ENCODE data around the gene LPAR4.
"Not testable (repeated sequence)": the region's sequence is repeated elsewhere in the genome, so short reads cannot be mapped to it uniquely, and the experiment has no call there.

The LPAR4 gene

DNA sequence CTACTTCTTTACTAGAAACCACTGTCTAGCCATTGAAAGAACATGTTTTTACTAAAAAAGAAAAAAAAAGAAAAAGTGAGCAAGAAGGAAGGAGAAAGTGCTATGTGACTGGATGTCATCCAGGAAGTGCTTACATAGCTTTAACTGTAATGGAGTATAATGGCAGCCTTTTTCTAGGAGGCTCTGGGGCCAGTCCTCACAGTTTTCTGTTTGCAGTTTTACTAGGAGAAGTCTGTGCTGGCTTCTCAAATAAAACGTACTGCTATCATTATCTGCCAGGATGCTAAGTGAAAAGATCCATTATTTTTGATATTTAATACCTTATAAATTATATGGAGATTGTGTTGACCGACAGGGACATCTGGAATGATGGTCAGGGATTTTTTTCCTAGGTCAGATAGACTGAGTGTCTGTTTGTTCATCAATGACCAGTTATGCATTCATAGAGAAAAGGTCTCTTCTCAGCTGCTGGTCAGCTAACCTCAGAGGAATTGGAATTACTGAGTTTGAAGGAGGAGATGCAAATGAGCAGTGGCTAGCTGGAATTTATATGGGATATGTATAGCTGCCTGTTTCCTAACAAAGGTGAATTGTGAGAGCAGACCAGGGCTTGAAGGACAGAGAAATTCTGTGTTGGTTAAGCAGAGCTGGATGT lies 21.7 kb downstream of the LPAR4 start:
- CTCF ChIA-PET = interaction anchor here (1.0 to 1.6 kb wide), 3 partner anchors 17 to 119 kb away, joined by 3 to 4 read pairs (median 4); no protein-coding TSS in a partner anchor
- POLR2A ChIA-PET = no interaction called here
- TF ChIP-seq, protein P1, sequence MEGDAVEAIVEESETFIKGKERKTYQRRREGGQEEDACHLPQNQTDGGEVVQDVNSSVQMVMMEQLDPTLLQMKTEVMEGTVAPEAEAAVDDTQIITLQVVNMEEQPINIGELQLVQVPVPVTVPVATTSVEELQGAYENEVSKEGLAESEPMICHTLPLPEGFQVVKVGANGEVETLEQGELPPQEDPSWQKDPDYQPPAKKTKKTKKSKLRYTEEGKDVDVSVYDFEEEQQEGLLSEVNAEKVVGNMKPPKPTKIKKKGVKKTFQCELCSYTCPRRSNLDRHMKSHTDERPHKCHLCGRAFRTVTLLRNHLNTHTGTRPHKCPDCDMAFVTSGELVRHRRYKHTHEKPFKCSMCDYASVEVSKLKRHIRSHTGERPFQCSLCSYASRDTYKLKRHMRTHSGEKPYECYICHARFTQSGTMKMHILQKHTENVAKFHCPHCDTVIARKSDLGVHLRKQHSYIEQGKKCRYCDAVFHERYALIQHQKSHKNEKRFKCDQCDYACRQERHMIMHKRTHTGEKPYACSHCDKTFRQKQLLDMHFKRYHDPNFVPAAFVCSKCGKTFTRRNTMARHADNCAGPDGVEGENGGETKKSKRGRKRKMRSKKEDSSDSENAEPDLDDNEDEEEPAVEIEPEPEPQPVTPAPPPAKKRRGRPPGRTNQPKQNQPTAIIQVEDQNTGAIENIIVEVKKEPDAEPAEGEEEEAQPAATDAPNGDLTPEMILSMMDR (IDR thresholded peaks at IDR 0.05; ENCODE audit: control extremely low read depth, extremely low read depth, low read depth, missing control alignments) = no peak
- no peak for DNase-seq (ENCODE audit: extremely low spot score)

DNA sequence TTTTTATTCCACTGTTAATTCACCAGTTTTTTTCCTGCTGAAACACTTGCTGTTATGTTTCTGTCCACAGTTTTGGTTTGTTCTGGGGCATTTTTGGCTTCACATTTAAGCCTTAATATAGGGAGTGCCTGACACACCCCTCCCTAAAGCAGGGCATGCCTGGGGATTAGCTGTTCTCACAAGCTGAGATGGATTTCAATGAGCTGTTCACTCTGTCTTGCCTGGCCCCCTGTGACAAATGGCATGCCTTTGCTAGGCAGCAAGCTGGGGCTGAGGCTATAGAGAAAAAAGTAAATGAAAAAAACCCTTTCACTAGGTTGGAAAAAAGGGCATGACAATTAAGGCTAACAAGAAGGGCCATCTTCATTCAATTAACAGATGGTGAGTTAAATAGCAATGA lies 22.4 kb downstream of the LPAR4 start:
- TF ChIP-seq, protein P1 (IDR thresholded peaks at IDR 0.05; ENCODE audit: control extremely low read depth, extremely low read depth, low read depth, missing control alignments) = no peak
- DNase-seq (ENCODE audit: extremely low spot score) = no peak
- CTCF ChIA-PET = interaction anchor here (1.0 to 1.6 kb wide), 3 partner anchors 17 to 118 kb away, joined by 3 to 4 read pairs (median 4); no protein-coding TSS in a partner anchor
- POLR2A ChIA-PET = no interaction called here

- ChIA-PET CTCF (no interaction called here), POLR2A (no interaction called here)
- TF ChIP-seq, protein P1 (IDR thresholded peaks at IDR 0.05; ENCODE audit: control extremely low read depth, extremely low read depth, low read depth, missing control alignments) = no peak
Observed at GRCh38 chrX:78796916-78797315, 49.4 kb downstream of the LPAR4 start.

DNA sequence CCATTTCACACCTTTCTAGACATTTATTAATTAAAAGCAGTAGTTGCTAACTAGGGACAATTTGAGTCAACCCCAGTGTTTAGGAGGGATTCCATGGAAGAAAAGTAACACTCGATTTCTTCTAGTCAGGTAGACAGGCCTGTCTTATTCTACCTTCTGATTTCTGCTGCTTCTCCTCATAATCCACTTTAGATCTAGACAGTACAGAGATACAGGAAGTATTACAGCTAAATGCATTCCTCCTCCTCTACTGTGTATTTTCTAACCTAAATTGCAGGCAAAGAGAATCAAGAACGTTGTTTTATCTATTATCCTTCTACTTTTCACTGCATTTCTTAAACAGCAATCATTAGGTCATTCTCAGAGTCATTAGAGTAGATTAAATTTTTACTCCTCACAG lies 52.6 kb downstream of the LPAR4 start:
- TF ChIP-seq, protein P1 (IDR thresholded peaks at IDR 0.05; ENCODE audit: control extremely low read depth, extremely low read depth, low read depth, missing control alignments) = no peak
- no peak for DNase-seq (ENCODE audit: extremely low spot score)
- ChIA-PET CTCF (no interaction called here), POLR2A (no interaction called here)

More at GRCh38 chrX:78796916-78797315, 49.4 kb downstream of the LPAR4 start:
- no peak for DNase-seq (ENCODE audit: extremely low spot score)

DNA sequence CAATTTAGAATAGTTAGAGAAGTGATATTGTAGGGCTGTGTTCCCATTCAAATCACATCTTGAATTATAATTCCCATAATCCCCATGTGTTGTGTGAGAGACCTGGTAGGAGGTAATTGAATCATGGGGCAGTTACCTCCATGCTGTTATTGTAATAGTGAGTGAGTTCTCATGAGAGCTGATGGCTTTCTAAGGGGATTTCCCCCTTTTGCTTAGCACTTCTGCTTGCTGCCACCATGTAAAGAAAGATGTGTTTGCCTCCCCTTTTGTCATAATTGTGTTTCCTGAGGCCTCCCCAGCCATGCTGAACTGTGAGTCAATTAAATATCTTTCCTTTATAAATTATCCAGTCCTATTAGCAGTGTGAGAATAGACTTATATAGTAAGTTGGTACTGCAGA lies 53.2 kb downstream of the LPAR4 start:
- DNase-seq (ENCODE audit: extremely low spot score) = no peak
- TF ChIP-seq, protein P1 (IDR thresholded peaks at IDR 0.05; ENCODE audit: control extremely low read depth, extremely low read depth, low read depth, missing control alignments) = no peak
- POLR2A ChIA-PET = no interaction called here
- CTCF ChIA-PET = no interaction called here

- TF ChIP-seq, protein P1 (IDR thresholded peaks at IDR 0.05; ENCODE audit: control extremely low read depth, extremely low read depth, low read depth, missing control alignments) = no peak
- CTCF ChIA-PET = no interaction called here
- POLR2A ChIA-PET = no interaction called here
- DNase-seq (ENCODE audit: extremely low spot score) = no peak
Observed at GRCh38 chrX:78801522-78801921, 54.0 kb downstream of the LPAR4 start.

- CTCF ChIA-PET; DNase-seq (ENCODE audit: extremely low spot score); POLR2A ChIA-PET: not testable (repeated sequence)
Observed at GRCh38 chrX:78802526-78802925, 55.0 kb downstream of the LPAR4 start.
